Spleen (tissue), 11 donors: ENCODE results near the gene AP1G1. TPM values are rescaled to one million over a fixed set of nuclear protein-coding genes. Genes with fewer than 3 reads are reported as not detected.

Experiments
- DNase-seq: peaks from one replicate; pipeline ENCODE4 v3.0.0-alpha.2; 2020
- H3K27ac ChIP-seq, 8 donors: fragments of 200-600 bp; sonication (generic) in 7 of 8; 1 replicate in 4 of 8; 2 replicates in 4 of 8; pipeline versions ENCODE4 v1.5.0 to v1.8.0; 2016 to 2021; ENCODE audit warnings: inconsistent platforms in 4 of 8, mild to moderate bottlenecking in 4 of 8, moderate library complexity in 1 of 8
- H3K27me3 ChIP-seq, 7 donors: fragments of 200-600 bp; sonication (generic) in 6 of 7; replicated peaks in 1 of 7; 1 replicate in 4 of 7; 2 replicates in 3 of 7; pipeline versions ENCODE4 v1.5.0 to v1.8.0; 2016 to 2021; ENCODE audit warnings: inconsistent platforms in 3 of 7, mild to moderate bottlenecking in 1 of 7
- H3K36me3 ChIP-seq, 6 donors: fragments of 200-600 bp; sonication (generic) in 5 of 6; 1 replicate in 4 of 6; 2 replicates in 2 of 6; pipeline versions ENCODE4 v1.5.0 to v1.8.0; 2016 to 2021; ENCODE audit warnings: inconsistent platforms in 2 of 6
- H3K4me1 ChIP-seq, 6 donors: fragments of 200-600 bp; sonication (generic) in 5 of 6; 1 replicate in 3 of 6; 2 replicates in 3 of 6; pipeline versions ENCODE4 v1.5.0 to v1.8.0; 2016 to 2021; ENCODE audit warnings: inconsistent platforms in 3 of 6
- H3K4me3 ChIP-seq, 8 donors: fragments of 200-600 bp; sonication (generic) in 7 of 8; 1 replicate in 4 of 8; 2 replicates in 4 of 8; pipeline versions ENCODE4 v1.5.0 to v1.8.0; 2016 to 2021; ENCODE audit warnings: inconsistent platforms in 4 of 8, mild to moderate bottlenecking in 4 of 8, moderate library complexity in 2 of 8
- H3K9me3 ChIP-seq, 8 donors: fragments of 200-600 bp; sonication (generic) in 7 of 8; 1 replicate in 4 of 8; 2 replicates in 4 of 8; pipeline versions ENCODE4 v1.5.0 to v1.8.0; 2016 to 2021; ENCODE audit warnings: inconsistent platforms in 4 of 8
- CTCF ChIP-seq, 11 experiments: fragments of 200-600 bp in 7 of 11; fragments of 450-650 bp in 4 of 11; sonication (generic) in 4 of 11; IDR thresholded peaks in 8 of 11; conservative IDR thresholded peaks in 3 of 11; 1 replicate in 7 of 11; 2 replicates in 4 of 11; pipeline versions ENCODE4 v1.4.0 to v1.8.0; 2016 to 2021; ENCODE audit warnings: antibody characterized with exemption in 11 of 11, inconsistent platforms in 4 of 11, mild to moderate bottlenecking in 1 of 11
- POLR2A ChIP-seq, 3 donors: fragments of 450-650 bp; IDR thresholded peaks; one replicate each; pipeline ENCODE4 v1.5.1; 2017; ENCODE audit warnings: antibody characterized with exemption in 3 of 3, mild to moderate bottlenecking in 1 of 3
- POLR2AphosphoS5 ChIP-seq, 3 donors: sonication (generic); formaldehyde crosslinking; IDR thresholded peaks; one replicate each; pipeline ENCODE4 v1.5.1; 2017; ENCODE audit warnings: antibody characterized with exemption in 3 of 3
- WGBS, 5 donors: extraction: QIAGEN DNeasy Blood & Tissue Kit in 3 of 5; methylation state at CpG; one replicate each; pipeline versions ENCODE4 v1.1.5 to v1.1.7; 2013 to 2018; 5-methylcytosine and 5-hydroxymethylcytosine counted together
- intact Hi-C: fragments of 100-400 bp; cut with DNase I; formaldehyde crosslinking; loops from one replicate; pipeline ENCODE4 v1.15.0; 2023; ENCODE audit warnings: low total_unique reads
- polyA plus RNA-seq, 3 donors: library from polyadenylated mRNA; stranded (reverse); fragments of 200-250 nt; gene quantifications; one replicate each; pipeline ENCODE4 v1.2.1, GENCODE V29; 2013
- small RNA-seq, 4 donors: library from RNA; depleted of rRNA; stranded (forward); fragments of <200 nt; gene quantifications; one replicate each; pipeline ENCODE3, GENCODE V24; 2016
- total RNA-seq, 7 donors: library from RNA; depleted of rRNA in 3 of 7; stranded (reverse); fragments of >200 nt in 3 of 7; fragmentation: NEBNext Ultra II Directional in 4 of 7; extraction: Animal tissue kit (Norgen Biotek cat#: 25700) in 4 of 7; gene quantifications; one replicate each; pipeline versions ENCODE4 v1.1.0 to v1.2.1, GENCODE V29; 2016 to 2021
- donor health status: healthy with polysubstance abuse.
- donor health status: DM: no; HTN: no; CAD: no; lungs with moderate emphysema.
- donor health status: DM: no; HTN: no; CAD: no.
- donor health status: Bipolar disorder and iron deficiency.
- donor health status: healthy.
- donor health status: DM: no; HTN: no; CAD: no.
- donor health status: DM: yes; HTN: yes; CAD: no.

Gene AP1G1
- total and polyA plus RNA-seq, 10 donors, result 11.2 to 125 (median 94.1) TPM

- peaks cover 0 to 97% (median 27%) of the 10 kb centered on the region in 6 donors for H3K36me3 ChIP-seq
- intact Hi-C loops, result no loop called here
- H3K9me3 ChIP-seq, result no peaks in the 10 kb centered on the region
- H3K4me3 ChIP-seq, result no peak overlapping the region
- 93 to 96% (median 96%) methylated on average over 2 of the region's 2 CpGs for WGBS, 5 donors
- no peak for TF ChIP-seq CTCF (IDR thresholded peaks at IDR 0.05 in 8 of 11, conservative IDR thresholded peaks at IDR 0.05 in 3 of 11)
- no peak for TF ChIP-seq POLR2AphosphoS5 (IDR thresholded peaks at IDR 0.05)
- no peak for TF ChIP-seq POLR2A (IDR thresholded peaks at IDR 0.05)
- H3K4me1 ChIP-seq, result no peaks in the 10 kb centered on the region
- H3K27me3 ChIP-seq, result no peaks in the 10 kb centered on the region
- no peak for DNase-seq
- H3K27ac ChIP-seq, result no peak overlapping the region
These were observed 127.3 kb downstream of the AP1G1 start for GRCh38 chr16:71681360-71681759.

Small RNA genes lying within 50 kb of the gene (small RNA-seq; reads per million reads assigned to genes)
- 0 reads per million in 4 donors for gene AC010653.3
- 0 reads per million in 4 donors for gene SNORA70D
- gene SNORD71, result 4,747 to 8,572 (median 6,674) reads per million in 4 donors

Other genes starting within 250 kb of the AP1G1 start
- gene TAT, start 231.7 kb downstream of the AP1G1 start, total RNA-seq, result under 1 TPM in 2 of 7 donors, not detected in 5; 0.16 to 0.30 TPM
- under 1 TPM in 1 of 3 donors, not detected in 2; 0.08 TPM for gene TAT, start 231.7 kb downstream of the AP1G1 start, polyA plus RNA-seq
- gene MARVELD3, start 182.7 kb downstream of the AP1G1 start, total RNA-seq, result under 1 TPM in 3 of 7 donors, not detected in 4; 0.13 to 0.76 (median 0.34) TPM
- under 1 TPM; 0.02 to 0.06 (median 0.04) TPM for gene MARVELD3, start 182.7 kb downstream of the AP1G1 start, polyA plus RNA-seq
- gene PHLPP2, start 84.1 kb downstream of the AP1G1 start, total RNA-seq, result 10 to 100 TPM in 2 of 7 donors, 1 to 10 TPM in 5; 5.8 to 10.9 (median 8.7) TPM
- 1 to 10 TPM; 1.0 to 1.6 (median 1.1) TPM for gene PHLPP2, start 84.1 kb downstream of the AP1G1 start, polyA plus RNA-seq
- gene ATXN1L, start 37.1 kb upstream of the AP1G1 start, total RNA-seq, result 10 to 100 TPM; 25.5 to 37.5 (median 31.1) TPM
- 1 to 10 TPM; 3.1 to 8.1 (median 3.3) TPM for gene ATXN1L, start 37.1 kb upstream of the AP1G1 start, polyA plus RNA-seq
- gene ZNF821, start 75.3 kb upstream of the AP1G1 start, total RNA-seq, result 10 to 100 TPM in 5 of 7 donors, 1 to 10 TPM in 2; 7.9 to 15.9 (median 10.6) TPM
- gene ZNF821, start 75.3 kb upstream of the AP1G1 start, polyA plus RNA-seq, result 10 to 100 TPM in 1 of 3 donors, 1 to 10 TPM in 2; 8.7 to 13.7 (median 9.6) TPM
- 100 to 1,000 TPM; 208 to 249 (median 232) TPM for gene IST1, start 86.7 kb upstream of the AP1G1 start, total RNA-seq
- gene IST1, start 86.7 kb upstream of the AP1G1 start, polyA plus RNA-seq, result 100 to 1,000 TPM in 2 of 3 donors, 10 to 100 TPM in 1; 99.0 to 131 (median 127) TPM
- gene PKD1L3, start 191.6 kb upstream of the AP1G1 start, total RNA-seq, result 1 to 10 TPM in 1 of 7 donors, under 1 TPM in 6; 0.20 to 1.3 (median 0.46) TPM
- under 1 TPM in 2 of 3 donors, not detected in 1; 0.03 TPM for gene PKD1L3, start 191.6 kb upstream of the AP1G1 start, polyA plus RNA-seq
- 1 to 10 TPM; 3.3 to 9.9 (median 8.5) TPM for gene DHODH, start 199.9 kb upstream of the AP1G1 start, total RNA-seq
- gene DHODH, start 199.9 kb upstream of the AP1G1 start, polyA plus RNA-seq, result 1 to 10 TPM; 4.7 to 6.5 (median 5.5) TPM
- 10 to 100 TPM in 6 of 7 donors, 1 to 10 TPM in 1; 7.4 to 52.1 (median 18.2) TPM for gene HP, start 245.7 kb upstream of the AP1G1 start, total RNA-seq
- gene HP, start 245.7 kb upstream of the AP1G1 start, polyA plus RNA-seq, result 10 to 100 TPM in 1 of 3 donors, 1 to 10 TPM in 2; 8.5 to 14.1 (median 8.7) TPM